Measurements from ENCODE around the gene UBE2L5.
"Not testable (repeated sequence)": the region's sequence is repeated elsewhere in the genome, so short reads cannot be mapped to it uniquely, and the experiment has no call there.

UBE2L5 gene

GRCh38 chr13:30440910-30441703, 18.8 kb downstream of the UBE2L5 start:
- no peak for DNase-seq

- no peak for DNase-seq
Measured at GRCh38 chr13:30442926-30443325, 20.6 kb downstream of the UBE2L5 start.

- not testable (repeated sequence) for DNase-seq
Measured at GRCh38 chr13:30443491-30443890, 21.2 kb downstream of the UBE2L5 start.

- no peak for DNase-seq
Measured at GRCh38 chr13:30443957-30444404, 21.7 kb downstream of the UBE2L5 start.

- no peak for DNase-seq
Measured at GRCh38 chr13:30446126-30446500, 23.8 kb downstream of the UBE2L5 start.

- DNase-seq = no peak
Measured at GRCh38 chr13:30448441-30448840, 26.1 kb downstream of the UBE2L5 start.

GRCh38 chr13:30450066-30450465, 27.8 kb downstream of the UBE2L5 start:
- DNase-seq = no peak

GRCh38 chr13:30451476-30451875, 29.2 kb downstream of the UBE2L5 start:
- not testable (repeated sequence) for DNase-seq

GRCh38 chr13:30453727-30454126, 31.4 kb downstream of the UBE2L5 start:
- no peak for DNase-seq

- DNase-seq = no peak
Measured at GRCh38 chr13:30454991-30455390, 32.7 kb downstream of the UBE2L5 start.

GRCh38 chr13:30456290-30456689, 34.0 kb downstream of the UBE2L5 start:
- no peak for DNase-seq

- no peak for DNase-seq
Measured at GRCh38 chr13:30457306-30457891, 35.1 kb downstream of the UBE2L5 start.

GRCh38 chr13:30461279-30462066, 39.2 kb downstream of the UBE2L5 start:
- DNase-seq = peak; percentile 36

- peak; percentile 60 for DNase-seq
Measured at GRCh38 chr13:30463787-30464495, 41.6 kb downstream of the UBE2L5 start.

- DNase-seq = peak; percentile 78
Measured at GRCh38 chr13:30464496-30465342, 42.4 kb downstream of the UBE2L5 start.

GRCh38 chr13:30465343-30465592, 43.0 kb downstream of the UBE2L5 start:
- no peak for DNase-seq

- peak; percentile 100 for DNase-seq
Measured at GRCh38 chr13:30465593-30466357, 43.5 kb downstream of the UBE2L5 start, which contains the start of gene HMGB1. Gene HMGB1, minus strand, starts transcription at chr13:30465936. Its CDS starts 2,256 bp downstream, at chr13:30463680.

GRCh38 chr13:30466358-30466714, 44.0 kb downstream of the UBE2L5 start:
- DNase-seq = peak; percentile 58

GRCh38 chr13:30466841-30467252, 44.6 kb downstream of the UBE2L5 start:
- DNase-seq = peak; percentile 37

- no peak for DNase-seq
Measured at GRCh38 chr13:30473675-30474074, 51.4 kb downstream of the UBE2L5 start.
